ENCODE measurements around the gene MLXIP.
"Not testable (repeated sequence)": the region's sequence is repeated elsewhere in the genome, so short reads cannot be mapped to it uniquely, and the experiment has no call there.

MLXIP gene

DNA sequence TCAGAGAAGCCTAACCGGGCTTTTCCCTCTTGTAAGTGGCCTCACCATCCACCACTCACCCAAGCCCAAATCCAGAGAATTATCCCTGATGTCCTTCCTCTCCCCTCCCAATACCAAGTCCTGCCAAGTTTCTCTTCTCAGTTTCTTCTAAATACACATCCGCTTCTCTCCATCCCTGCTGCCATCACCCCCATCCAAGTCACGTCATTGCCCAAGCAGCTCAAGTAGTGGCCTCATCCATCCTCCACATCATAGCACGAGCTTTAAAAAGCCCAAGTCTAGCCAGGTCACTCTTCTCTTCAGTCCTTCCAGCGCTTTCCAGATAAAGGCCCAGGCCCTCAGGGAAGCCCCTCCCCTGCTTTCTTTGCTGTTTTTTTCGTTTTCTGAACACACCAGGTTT, 70.1 kb downstream of the MLXIP start:
- no peak for DNase-seq (ENCODE audit: low read depth)

DNA sequence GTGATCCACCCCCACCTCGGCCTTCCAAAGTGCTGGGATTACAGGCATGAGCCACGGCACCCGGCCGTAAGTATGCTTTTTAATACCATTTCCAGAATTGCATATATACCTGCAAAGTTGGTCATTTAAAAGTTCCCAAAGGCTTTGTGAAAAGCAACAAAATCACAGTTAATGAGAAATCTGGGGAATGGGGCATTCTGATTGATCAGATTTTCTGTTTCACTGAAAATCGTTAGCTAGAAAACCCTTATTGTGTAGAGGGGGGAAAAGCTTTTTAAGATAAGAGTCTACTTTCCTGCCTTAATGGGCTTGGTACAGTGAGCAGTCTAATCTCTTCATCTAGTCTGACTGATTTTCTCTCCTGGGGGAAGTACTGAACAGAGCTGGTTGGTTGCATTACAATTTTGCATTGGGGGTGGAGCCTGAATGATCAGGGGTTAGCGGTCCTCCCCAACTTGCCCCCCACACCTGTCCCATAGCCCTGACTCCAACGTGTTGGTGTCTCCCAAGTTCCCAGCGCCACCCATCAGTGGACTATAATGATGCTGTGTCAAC, 71.6 kb downstream of the MLXIP start:
- DNase-seq (ENCODE audit: low read depth): no peak

DNA sequence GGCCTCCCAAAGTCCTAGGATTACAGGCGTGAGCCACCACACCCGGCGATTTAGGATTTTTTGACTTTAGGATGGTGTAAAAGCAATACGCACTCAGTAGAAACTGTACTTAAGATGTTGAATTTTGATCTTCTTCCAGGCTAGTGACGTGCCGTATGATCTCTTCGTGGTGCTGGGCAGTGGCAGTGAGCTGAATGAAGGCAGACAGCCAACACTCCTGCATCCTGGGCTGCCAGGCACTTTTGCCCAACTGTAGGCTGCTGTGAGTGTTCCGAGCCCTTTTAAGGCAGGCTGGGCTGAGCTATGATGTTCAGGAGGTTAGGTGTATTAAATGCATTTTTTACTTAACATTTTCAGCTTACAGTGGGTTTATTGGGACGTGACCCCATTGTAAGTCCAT, 74.2 kb downstream of the MLXIP start:
- no peak for DNase-seq (ENCODE audit: low read depth)

DNA sequence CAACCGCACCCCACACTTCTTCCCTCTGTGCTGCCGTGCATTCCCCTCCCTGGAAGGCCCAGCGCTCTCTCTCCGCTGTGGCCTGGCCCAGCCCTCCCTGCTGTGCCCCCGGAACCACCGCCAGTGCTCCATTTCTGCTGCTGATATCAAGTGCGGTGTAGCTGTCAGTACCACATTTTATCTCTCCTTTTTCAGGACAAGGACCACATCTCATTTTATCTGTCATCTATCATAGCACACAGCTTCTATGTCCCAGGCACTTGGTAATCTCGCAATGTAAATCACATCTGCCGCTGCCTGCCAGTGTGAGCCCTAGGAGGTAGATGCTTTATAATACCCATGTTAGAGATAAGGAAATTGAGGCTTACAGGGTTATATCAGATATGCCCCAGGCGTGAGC, 77.1 kb downstream of the MLXIP start:
- DNase-seq (ENCODE audit: low read depth): no peak

DNA sequence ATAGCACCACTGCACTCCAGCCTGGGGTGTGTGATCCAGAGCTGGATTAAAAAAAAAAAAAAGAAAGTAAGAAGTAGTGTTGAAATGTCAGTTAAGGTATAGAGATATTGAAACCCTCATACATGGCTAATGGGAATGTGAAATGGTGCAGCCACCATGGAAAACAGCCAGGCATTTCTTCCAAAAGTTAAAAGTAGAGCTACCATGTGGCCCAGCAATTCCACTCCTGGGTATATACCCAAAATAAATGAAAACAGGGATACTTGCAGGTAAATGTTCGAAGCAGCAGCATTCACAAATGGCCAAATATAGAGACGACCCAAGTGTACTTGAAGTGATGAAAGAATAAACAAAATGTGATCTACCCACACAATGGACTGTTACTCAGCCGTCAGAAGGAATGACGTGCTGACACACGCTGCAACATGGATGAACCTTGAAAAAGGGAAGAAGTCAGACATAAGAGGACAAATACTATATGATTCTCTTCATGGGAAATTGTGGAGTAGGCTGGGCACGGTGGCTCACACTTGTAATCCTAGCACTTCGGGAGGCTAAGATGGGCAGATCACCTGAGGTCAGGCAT, 80.2 kb downstream of the MLXIP start:
- DNase-seq (ENCODE audit: low read depth): no peak

DNA sequence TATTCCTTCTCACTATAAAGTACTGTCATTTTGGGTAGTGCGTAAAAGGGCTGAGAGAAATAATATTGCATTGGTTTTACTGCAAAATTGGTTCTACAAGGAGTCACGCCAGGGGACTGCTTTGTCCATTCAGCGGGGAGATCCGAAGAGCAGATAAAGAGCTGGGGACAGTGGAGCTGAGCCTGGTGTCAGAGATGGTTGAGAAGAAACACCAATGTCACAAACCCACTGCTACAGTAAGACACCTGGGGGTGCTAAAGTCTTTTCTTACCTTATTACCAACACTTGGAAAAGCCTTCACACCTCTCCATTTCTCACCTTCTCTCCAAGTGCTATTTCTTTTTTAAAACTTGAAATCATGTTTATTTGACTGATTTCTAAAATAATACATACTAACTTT, 81.3 kb downstream of the MLXIP start:
- DNase-seq (ENCODE audit: low read depth): no peak

DNA sequence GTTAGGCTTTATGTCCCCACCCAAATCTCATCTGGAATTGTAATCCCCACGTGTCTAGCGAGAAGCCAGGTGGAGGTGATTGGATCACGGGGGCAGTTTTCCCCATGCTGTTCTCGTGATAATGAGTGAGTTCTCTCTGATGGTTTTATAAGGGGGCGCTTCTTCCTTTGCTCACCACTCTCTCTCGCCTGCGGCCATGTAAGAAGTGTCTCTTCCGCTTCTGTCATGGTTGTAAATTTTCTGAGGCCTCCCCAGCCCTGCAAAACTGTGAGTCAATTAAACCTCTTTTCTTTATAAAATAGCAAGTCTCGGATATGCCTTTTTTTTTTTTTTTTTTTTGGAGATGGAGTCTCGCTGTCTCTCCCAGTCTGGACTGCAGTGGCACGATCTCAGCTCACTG, 82.2 kb downstream of the MLXIP start:
- DNase-seq (ENCODE audit: low read depth): no peak

DNA sequence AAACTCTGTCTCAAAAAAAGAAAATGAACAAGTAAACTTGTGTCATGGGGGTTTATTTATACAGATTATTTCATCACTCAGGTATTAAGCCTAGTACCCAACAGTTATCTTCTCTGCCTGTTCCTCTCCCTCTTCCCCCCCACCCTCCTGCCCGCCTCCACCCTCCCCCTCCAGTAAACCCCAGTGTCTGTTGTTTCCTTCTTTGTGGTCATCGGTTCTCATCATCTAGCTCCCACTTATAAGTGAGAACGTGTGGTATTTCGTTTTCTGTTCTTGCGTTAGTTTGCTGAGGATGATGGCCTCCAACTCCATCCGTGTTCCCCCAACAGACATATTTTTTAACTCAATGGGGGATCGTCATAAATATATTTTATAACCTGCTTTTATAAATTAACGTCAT, 83.1 kb downstream of the MLXIP start:
- no peak for DNase-seq (ENCODE audit: low read depth)

DNA sequence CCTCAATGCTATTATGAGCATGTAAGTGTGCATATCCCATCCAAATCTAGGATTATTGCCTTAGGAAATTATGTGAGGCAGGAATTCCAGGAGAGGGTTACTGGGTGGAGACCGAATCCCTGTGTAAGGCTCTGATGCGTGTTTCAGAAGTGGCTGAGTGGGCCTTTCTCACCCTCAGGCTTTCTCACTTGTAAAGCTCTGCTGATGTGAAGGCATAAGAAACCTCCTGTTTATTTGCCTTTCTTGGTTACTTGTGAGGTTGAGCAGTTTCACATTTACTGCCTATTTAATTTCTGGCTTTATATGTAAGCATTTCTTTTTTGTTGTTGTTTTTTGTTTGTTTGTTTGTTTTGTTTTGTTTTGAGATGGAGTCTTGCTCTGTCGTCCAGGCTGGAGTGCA, 84.4 kb downstream of the MLXIP start:
- no peak for DNase-seq (ENCODE audit: low read depth)

DNA sequence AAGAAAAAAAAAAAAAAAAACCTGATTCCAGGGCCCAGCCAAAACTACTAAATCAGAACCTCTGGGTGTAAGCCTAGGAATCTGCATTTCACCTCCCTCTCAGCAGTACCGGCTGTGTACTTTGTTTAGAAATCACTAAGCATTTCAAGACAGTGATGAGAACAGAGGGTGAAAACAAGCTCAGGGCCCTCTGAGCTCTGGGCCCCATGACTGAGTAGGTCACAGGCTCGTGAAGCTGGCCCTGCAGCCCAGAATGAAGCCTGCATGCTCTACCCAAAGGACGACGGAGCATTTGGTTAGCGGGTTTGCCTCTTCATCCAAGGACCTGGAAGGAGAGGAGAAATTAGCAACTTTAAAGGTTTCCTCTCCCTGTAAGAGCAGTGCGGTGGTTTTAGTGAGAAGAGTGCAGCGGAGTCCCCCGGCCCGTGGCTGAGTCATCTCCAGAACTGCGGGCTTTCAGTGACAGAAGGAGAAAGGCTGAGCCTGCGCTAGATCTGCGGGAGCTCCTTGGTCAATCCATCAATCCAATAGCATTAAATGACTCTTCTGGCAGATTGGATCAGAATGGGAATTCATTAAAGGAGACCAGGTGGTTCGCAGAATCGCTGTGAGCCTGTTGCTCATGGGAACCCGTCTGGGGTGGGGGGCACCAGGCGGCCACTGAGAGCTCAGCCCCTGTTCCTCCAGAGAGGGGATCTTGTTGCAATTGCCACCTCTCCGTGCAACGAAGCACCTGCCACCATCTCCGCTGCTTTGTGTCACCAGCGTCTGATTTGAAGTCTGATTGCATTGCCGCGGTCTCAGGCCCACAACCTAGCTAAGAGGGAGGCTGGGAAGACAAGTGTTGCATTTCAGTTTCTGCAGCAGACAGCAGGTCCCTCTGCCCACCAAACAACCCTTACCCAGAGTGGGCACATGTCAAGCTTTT, 88.1 kb downstream of the MLXIP start:
- DNase-seq (ENCODE audit: low read depth): no peak

DNA sequence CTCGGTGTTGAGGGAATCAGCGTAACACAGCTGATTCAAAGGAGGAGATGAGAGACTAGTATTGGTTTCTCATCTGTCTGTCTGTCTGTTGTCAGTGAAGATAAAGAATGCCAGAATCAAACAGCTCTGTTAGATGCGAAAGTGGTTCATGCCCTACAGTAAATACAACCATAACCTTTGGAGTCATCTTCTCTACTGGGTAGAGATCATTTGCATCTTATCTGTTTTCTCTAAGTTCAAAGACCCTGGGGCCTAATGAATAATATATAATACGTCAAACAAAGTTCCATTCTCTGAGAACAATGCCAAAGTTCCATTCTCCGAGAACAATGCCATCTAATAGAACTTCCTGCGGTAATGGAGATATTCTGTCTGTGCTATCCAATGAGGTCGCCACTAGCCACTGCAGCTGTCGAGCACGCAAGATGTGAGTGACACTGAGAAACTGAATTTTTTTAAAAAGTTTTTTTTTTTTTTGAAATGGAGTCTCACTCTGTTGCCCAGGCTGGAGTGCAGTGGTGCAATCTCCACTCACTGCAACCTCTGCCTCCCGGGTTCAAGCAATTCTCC, 88.9 kb downstream of the MLXIP start:
- no peak for DNase-seq (ENCODE audit: low read depth)

DNA sequence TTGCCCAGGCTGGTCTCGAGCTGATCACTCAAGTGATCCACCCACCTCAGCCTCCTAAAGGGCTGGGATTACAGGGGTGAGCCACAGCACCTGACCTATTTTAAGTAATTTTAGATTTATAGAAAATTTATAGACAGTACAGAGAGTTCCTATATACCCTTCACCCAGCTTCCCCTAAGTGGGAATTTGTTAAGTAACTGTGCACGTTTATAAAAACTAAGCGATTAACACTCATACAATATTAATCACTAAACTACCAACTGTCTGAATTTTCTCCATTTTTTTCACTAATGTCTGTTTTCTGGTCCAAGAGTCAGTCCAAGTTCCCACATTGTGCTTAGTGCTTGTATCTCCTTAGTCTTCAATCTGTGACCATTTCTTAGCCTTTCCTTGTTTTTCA, 89.9 kb downstream of the MLXIP start:
- no peak for DNase-seq (ENCODE audit: low read depth)

DNA sequence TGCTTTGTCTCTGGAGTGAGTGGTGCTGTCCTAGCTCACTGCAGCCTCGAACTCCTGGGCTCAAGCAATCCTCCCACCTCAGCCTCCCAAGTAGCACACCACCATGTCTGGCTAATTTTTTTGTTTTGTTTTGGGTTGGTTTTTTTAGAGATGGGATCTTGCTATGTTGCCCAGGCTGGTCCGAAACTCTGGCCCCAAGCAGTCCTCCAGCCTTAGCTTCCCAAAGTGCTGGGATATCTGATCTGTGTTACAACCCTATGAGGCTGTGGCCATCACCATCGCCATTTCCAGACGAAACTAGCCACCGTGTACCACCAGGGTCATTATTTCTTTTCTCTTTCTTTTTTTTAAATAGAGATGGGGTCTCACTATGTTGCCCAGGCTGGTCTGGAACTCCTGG, 92.8 kb downstream of the MLXIP start:
- DNase-seq (ENCODE audit: low read depth): no peak

DNA sequence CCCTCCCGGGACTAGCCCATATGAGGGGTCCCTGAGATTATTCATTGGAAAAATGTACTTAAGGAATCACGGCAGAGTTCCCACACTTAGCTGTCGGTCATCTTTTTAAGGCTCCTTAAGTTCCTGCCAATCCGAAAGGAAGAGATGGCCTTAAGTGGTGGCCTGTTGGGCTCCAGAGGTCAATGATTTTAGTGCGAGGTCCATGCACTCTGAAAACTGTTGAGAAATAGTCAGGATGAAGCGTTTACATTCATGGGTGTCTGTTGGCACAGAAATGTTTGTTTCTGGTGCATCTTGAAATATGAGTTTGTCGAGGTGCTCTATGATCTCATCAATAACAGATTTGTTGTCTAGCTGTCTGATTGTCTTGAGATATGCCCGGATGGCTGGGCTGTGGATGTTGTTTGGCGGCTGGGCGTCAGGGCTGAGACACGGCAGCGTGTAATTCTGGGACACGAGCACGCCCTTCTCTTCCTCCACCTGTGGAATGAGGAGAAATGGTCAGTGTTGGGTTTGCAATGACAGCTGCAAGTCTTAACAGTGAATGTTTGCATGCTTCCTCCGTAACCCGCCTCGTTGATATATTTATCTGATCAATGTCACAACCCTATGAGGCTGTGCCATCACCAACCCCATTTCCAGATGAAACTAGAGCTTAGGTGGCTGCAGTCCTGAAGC, 93.8 kb downstream of the MLXIP start:
- no peak for DNase-seq (ENCODE audit: low read depth)

DNA sequence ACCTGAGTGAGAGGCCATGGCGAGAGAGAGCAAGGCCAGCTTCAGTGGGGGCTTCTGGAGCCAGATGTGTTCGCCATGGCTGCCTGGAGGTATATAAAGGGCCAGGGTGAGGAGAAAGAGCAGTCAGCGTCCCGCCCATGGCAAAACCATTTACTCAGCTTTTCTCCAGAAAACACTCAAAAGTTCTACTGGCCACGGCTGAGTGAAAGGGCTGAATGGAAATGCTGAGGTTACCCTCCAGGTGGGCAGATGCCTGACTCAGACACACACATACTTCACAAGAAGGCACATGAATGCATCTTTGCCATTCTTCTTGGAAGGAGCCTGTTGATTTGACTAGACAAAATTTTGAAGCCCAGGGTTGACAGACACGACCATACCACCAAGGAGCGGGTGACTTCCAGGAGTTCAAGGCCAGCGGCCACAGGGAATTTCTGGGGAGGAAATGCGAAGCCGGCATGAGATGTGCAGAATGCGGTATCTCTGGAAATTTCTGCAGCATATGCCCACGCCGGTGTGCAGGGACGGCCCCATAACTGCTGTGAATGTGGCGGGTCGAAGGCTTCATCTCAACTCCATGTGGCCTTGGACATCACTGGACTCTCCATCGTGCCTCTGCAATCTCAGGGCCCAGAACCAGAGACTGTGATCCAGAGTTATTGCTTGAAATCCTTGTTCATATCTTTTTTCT, 95.7 kb downstream of the MLXIP start, which contains the start of gene IL31:
IL31 (minus strand) TSS at position 67 of the 691 bp plus-strand sequence; CDS start at position 18, 49 bp downstream.
- DNase-seq (ENCODE audit: low read depth): no peak

DNA sequence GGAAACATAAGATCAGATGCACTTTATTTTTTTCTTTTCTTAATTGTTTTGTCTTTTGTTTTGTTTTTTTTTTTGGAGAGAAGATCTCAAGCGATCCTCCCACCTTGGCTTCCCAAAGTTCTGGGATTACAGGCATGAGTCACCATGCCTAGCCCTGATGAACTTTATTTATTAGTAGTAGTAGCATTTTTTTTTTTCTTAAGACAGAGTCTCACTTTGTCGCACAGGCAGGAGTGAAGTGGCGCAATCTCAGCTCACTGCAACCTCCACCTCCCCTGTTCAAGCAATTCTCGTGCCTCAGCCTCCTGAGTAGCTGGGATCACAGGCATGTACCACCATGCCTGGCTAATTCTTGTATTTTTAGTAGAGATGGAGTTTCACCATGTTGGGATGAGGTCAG, 97.9 kb downstream of the MLXIP start:
- DNase-seq (ENCODE audit: low read depth): not testable (repeated sequence)

DNA sequence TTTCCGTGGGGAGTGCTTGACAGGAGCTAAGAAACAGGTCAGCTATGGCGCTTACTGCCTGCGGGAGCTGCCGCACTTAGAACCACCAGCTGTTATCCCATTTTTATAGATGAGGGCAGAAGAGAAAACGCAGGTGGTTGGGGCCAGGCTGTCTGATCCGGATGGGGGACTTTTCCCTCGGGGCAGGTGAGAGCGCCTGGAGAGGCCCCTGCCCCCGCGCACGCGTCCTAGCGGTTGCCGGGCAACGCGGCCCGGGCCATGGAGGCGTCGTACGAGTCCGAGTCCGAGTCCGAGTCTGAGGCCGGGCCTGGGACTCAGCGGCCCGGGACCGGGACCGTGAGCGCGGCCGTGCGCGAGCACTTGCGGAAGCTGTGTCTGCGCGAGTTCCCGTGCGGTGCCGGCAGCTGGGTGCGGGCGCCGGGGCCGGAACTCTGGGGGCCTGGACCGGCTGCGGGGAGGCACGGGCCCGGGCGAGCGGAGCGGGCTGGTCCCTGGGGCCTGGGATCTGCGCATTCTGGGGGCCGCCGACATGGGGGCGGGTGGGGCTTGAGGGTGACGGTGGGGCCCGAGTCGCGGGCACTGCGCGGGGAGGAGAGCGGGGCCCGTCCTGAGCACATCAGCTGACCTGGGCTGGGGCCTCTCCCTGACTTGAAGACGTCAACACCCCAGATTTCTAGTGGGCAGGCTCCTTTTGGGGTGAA, 104.5 kb downstream of the MLXIP start, which contains the start of gene LRRC43:
LRRC43 (plus strand) TSS at position 237 of the 701 bp plus-strand sequence; CDS start at position 259, 22 bp downstream.
- peak; percentile 25 for DNase-seq (ENCODE audit: low read depth)

DNA sequence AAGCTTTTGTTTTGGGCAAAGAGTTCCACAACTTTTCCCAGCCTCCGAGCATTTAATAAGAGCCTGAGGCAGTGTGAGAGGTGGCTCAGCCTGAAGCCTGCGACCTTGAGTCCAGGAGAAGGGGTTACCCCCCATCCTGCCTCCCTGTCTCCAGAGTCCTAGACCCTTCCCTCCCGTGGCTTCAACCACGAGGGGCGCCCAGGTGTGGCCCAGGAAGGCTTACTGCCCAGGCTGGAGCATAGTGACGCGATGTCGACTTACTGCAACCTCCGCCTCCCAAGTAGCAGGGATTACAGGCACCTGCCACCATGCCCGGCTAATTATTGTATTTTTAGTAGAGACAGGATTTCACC, 105.0 kb downstream of the MLXIP start:
- DNase-seq (ENCODE audit: low read depth): no peak

DNA sequence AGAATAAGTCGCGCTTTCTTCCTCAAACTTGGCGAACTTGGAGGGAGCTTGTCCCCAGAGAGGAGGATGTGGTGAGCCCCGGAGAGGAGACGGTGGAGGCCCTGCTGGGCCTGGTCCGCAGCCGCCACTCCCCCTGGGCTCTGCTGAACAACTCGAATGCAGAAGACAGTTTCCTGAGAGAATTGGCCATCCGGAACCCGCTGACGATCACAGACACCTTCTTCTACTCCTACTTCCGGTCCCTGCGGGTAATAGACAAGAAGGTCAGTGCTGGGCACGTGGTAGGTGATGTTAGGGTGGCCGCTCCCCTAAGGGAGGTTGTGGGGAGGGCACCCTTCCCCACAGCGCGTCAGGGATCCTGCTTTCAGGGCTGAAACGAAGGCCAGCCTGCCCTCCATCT, 106.0 kb downstream of the MLXIP start:
- DNase-seq (ENCODE audit: low read depth): no peak

DNA sequence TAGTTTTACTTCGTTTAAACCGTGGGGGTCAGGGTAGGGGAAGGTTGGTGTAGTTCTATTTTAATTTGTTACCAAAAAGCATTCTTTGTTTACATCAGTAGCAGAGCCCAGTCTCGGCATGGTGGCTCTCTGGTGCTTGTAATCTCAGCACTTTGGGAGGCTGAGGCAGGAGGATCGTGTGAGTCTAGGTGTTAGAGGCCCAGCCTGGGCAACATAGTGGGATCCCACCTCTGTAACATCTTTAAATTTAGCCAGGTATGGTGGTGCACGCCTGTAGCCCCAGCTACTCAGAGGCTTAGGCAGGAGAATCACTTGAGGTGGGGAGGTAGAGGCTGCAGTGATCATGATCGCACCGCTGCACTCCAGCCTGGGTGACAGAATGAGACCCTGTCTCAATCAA, 106.5 kb downstream of the MLXIP start:
- no peak for DNase-seq (ENCODE audit: low read depth)

DNA sequence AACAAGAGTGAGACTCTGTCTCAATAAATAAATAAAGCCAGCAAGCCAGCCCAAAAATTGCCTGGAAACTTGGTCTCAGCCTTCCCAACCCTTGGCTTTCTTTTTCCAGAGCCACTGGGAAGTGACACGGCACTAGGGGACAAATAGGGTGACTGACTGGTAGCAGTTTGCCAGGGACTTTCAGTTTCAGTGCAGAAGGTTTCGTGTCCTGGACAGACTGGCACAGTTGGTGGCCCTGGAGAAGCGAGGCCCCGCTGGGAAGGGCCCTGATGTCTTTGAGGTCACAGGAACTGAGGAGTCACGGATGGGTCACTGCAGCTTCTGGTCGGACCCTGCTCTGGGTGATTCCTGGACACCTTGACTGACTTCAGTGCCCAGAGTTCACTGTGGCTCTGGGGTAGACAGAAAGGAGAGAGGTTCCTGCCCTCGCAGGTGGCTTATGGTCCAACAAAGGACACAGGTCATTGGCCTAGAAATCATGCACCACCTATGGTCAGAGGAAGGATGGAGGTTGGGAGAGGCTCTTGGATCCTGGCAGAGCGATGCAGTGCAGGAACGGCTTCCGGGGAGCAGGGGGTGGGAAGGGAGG, 107.0 kb downstream of the MLXIP start:
- DNase-seq (ENCODE audit: low read depth): no peak
